K562 (cell line): ENCODE measurements around the gene TPD52L1. TPM values are rescaled to one million over a fixed set of nuclear protein-coding genes. Genes with fewer than 3 reads are reported as not detected.

ENCODE experiments used
- ATAC-seq: fragments of 200-7000 bp; cut with Tn5 transposase; 3 replicates; pipeline ENCODE4 v1.9.1; 2020; ENCODE audit warnings: moderate library complexity
- BruUV-seq: library from RNA; stranded (reverse); fragments of 400-500 nt; replicated peaks from 2 replicates; lab custom pipeline; 2021; lab: Mats Ljungman, UMichigan
- CTCF ChIA-PET: fragments of 300-600 bp; formaldehyde crosslinking; extraction: SDS; loops from one replicate; lab custom pipeline; 2021; ENCODE audit warnings: low intra/inter-chr PET ratio; lab: Yijun Ruan, JAX
- POLR2A ChIA-PET: fragments of 300-600, 350-650 bp; sonication (Branson Sonifier 250); formaldehyde crosslinking; extraction: SDS; loops from one replicate; lab custom pipeline; 2021; ENCODE audit warnings: antibody characterized with exemption, inconsistent platforms; lab: Yijun Ruan, JAX
- DNase-seq, 4 experiments: peaks; one replicate each; pipeline versions ENCODE4 v3.0.0 to v3.0.0-alpha.2; 2011 to 2018; ENCODE audit warnings: low spot score in 3 of 4, mixed read lengths in 3 of 4; ENCODE audit errors: extremely low read depth in 1 of 4
- FAIRE-seq: peaks from 2 replicates; lab custom pipeline; 2011; peaks lifted over from hg19 to GRCh38; lab: Jason Lieb, UNC
- H2AFZ ChIP-seq: 2 replicates; pipeline ENCODE4 v1.6.0; 2011; ENCODE audit warnings: low read depth, low read length, control low read depth, inconsistent platforms
- H3K27ac ChIP-seq: fragments of 200-600 bp; 3 replicates; pipeline ENCODE4 v1.8.0; 2011; ENCODE audit warnings: low read depth, mild to moderate bottlenecking, control low read depth, inconsistent platforms, low read length, moderate library complexity, mixed read lengths; ENCODE audit errors: extremely low read depth
- H3K27me3 ChIP-seq, 2 experiments: fragments of 300-600 bp in 1 of 2; 2 replicates in 1 of 2; 3 replicates in 1 of 2; pipeline versions ENCODE4 v1.6.0 to v1.8.0; 2011; ENCODE audit warnings: inconsistent platforms in 2 of 2, low read length in 2 of 2, mild to moderate bottlenecking in 1 of 2, mixed read lengths in 1 of 2, moderate library complexity in 1 of 2; ENCODE audit not compliant: control insufficient read depth in 2 of 2, insufficient read depth in 2 of 2
- H3K36me3 ChIP-seq: fragments of 300-600 bp; 3 replicates; pipeline ENCODE4 v1.8.0; 2011; ENCODE audit warnings: mild to moderate bottlenecking, low read length, inconsistent platforms; ENCODE audit not compliant: control insufficient read depth, insufficient read depth
- H3K4me1 ChIP-seq, 2 experiments: fragments of 200-600 bp in 1 of 2; replicated peaks in 1 of 2; 2 replicates in 1 of 2; 3 replicates in 1 of 2; pipeline versions ENCODE4 v1.5.1 to v1.8.0; 2011; ENCODE audit warnings: inconsistent platforms in 2 of 2, low read length in 2 of 2, mild to moderate bottlenecking in 1 of 2, mixed read lengths in 1 of 2, moderate library complexity in 1 of 2; ENCODE audit not compliant: control insufficient read depth in 2 of 2, insufficient read depth in 2 of 2
- H3K4me2 ChIP-seq: 2 replicates; pipeline ENCODE4 v1.6.1; 2011; ENCODE audit warnings: low read length, control low read depth, inconsistent platforms, mixed read lengths; ENCODE audit not compliant: insufficient read depth
- H3K4me3 ChIP-seq: fragments of 200-600 bp; sonication (generic), shearing (Covaris generic); 2 replicates; pipeline ENCODE4 v1.5.1; 2016; ENCODE audit warnings: control low read depth, inconsistent platforms
- H3K79me2 ChIP-seq: fragments of 200-600 bp; 3 replicates; pipeline ENCODE4 v1.8.0; 2011; ENCODE audit warnings: low read length, inconsistent platforms; ENCODE audit not compliant: control insufficient read depth, insufficient read depth
- H3K9ac ChIP-seq, 2 experiments: 2 replicates each; pipeline versions ENCODE4 v1.6.0 to v1.6.1; 2011; ENCODE audit warnings: low read depth in 2 of 2, low read length in 2 of 2, control low read depth in 1 of 2, inconsistent platforms in 1 of 2, mild to moderate bottlenecking in 1 of 2, mixed read lengths in 1 of 2; ENCODE audit not compliant: insufficient read depth in 1 of 2
- H3K9me1 ChIP-seq: one replicate; pipeline ENCODE4 v1.6.0; 2011; ENCODE audit warnings: inconsistent platforms, mild to moderate bottlenecking, low read length, moderate library complexity; ENCODE audit not compliant: control insufficient read depth, insufficient read depth
- H3K9me3 ChIP-seq: replicated peaks from 2 replicates; pipeline ENCODE4 v1.5.1; 2011; ENCODE audit warnings: low read depth, low read length, inconsistent platforms; ENCODE audit not compliant: control insufficient read depth, insufficient read depth
- H4K20me1 ChIP-seq: replicated peaks from 2 replicates; pipeline ENCODE4 v1.6.1; 2011; ENCODE audit warnings: low read length, inconsistent platforms, mixed read lengths; ENCODE audit not compliant: control insufficient read depth, insufficient read depth
- DACH1 ChIP-seq: fragments of 450-650 bp; IDR thresholded peaks from 2 replicates; pipeline ENCODE4 v1.6.1; 2018; ENCODE audit not compliant: partially characterized antibody
- FOSL1 ChIP-seq: fragments of 200-800 bp; sonication (Bioruptor generic); conservative IDR thresholded peaks from 2 replicates; pipeline ENCODE4 v1.6.1; 2016; ENCODE audit warnings: missing genetic modification characterization, missing compliant biosample characterization
- GATAD2A ChIP-seq: fragments of 450-650 bp; IDR thresholded peaks from 2 replicates; pipeline ENCODE4 v1.6.1; 2017
- NFIC ChIP-seq: fragments of 450-650 bp; IDR thresholded peaks from 2 replicates; pipeline ENCODE4 v1.6.1; 2017; ENCODE audit warnings: mild to moderate bottlenecking, inconsistent platforms
- NFXL1 ChIP-seq: fragments of 450-650 bp; formaldehyde crosslinking; IDR thresholded peaks from 2 replicates; pipeline ENCODE4 v1.4.0; 2021; ENCODE audit warnings: mild to moderate bottlenecking
- POLR2AphosphoS5 ChIP-seq: IDR thresholded peaks from 2 replicates; pipeline ENCODE4 v1.6.1; 2011; ENCODE audit warnings: mild to moderate bottlenecking, low read depth, low read length, moderate library complexity; ENCODE audit not compliant: control insufficient read depth, insufficient read depth
- RFX5 ChIP-seq: IDR thresholded peaks from 2 replicates; pipeline ENCODE4 v1.6.1; 2011; ENCODE audit warnings: low read depth, mild to moderate bottlenecking, improper control_type of control experiment, low read length
- SRF ChIP-seq, 2 experiments: fragments of 250-450, 450-650 bp in 1 of 2; sonication (Bioruptor Pico) in 1 of 2; sonication (generic) in 1 of 2; formaldehyde crosslinking; IDR thresholded peaks; 2 replicates each; pipeline versions ENCODE4 v1.5.0 to v1.5.1; 2020 to 2022; ENCODE audit warnings: mild to moderate bottlenecking in 1 of 2, missing genetic modification reagents in 1 of 2
- SRSF1 ChIP-seq: fragments of 200-400 bp; formaldehyde crosslinking; IDR thresholded peaks from 2 replicates; pipeline ENCODE4 v1.6.1; 2017; ENCODE audit warnings: mild to moderate bottlenecking, low read depth, low read length, moderate library complexity
- ZNF23 ChIP-seq: fragments of 250-450 bp; sonication (Bioruptor Pico); IDR thresholded peaks from 2 replicates; pipeline ENCODE4 v1.4.0; 2020; ENCODE audit warnings: mild to moderate bottlenecking
- ZNF766 ChIP-seq: fragments of 200-800 bp; sonication (Bioruptor generic); conservative IDR thresholded peaks from 2 replicates; pipeline ENCODE4 v1.6.1; 2016; ENCODE audit warnings: missing genetic modification characterization, missing compliant biosample characterization
- WGBS: fragments of 100-300 bp; shearing (Covaris generic); methylation state at CpG from one replicate; pipeline ENCODE4 v1.1.6; 2016; ENCODE audit warnings: low coverage, mixed read lengths; ENCODE audit not compliant: insufficient coverage; ENCODE audit errors: missing lambda C conversion rate; 5-methylcytosine and 5-hydroxymethylcytosine counted together
- in situ Hi-C: fragments of 300-500 bp; cut with MboI; formaldehyde crosslinking; loops from 4 replicates; pipeline ENCODE4 v1.15.0; 2018; ENCODE audit warnings: inconsistent platforms, mixed read lengths
- intact Hi-C: fragments of 100-400 bp; cut with micrococcal nuclease; formaldehyde crosslinking; loops from 2 replicates; pipeline ENCODE4 v1.14.2; 2022
- polyA plus RNA-seq, 8 experiments: library from polyadenylated mRNA; depleted of rRNA in 4 of 8; stranded (reverse) in 5 of 8; unstranded in 3 of 8; fragments of >200 nt; fragmentation: Nextera tagmentation in 2 of 8; fragmentation: Illumina TruSeq in 1 of 8; extraction: Ambion mirVana in 2 of 8; extraction: Trizol in 1 of 8; gene quantifications; 2 replicates each; pipeline versions ENCODE4 v1.2.1 to v1.2.3, GENCODE V29; 2011 to 2014; ENCODE audit warnings: inconsistent platforms in 1 of 8, missing spikeins in 1 of 8
- total RNA-seq, 7 experiments: library from RNA; depleted of rRNA in 6 of 7; stranded (reverse); fragments of >200 nt in 6 of 7; fragmentation: Illumina TruSeq in 2 of 7; extraction: Trizol in 2 of 7; gene quantifications; 2 replicates each; pipeline versions ENCODE4 v1.2.1 to v1.2.3, GENCODE V29; 2011 to 2021; ENCODE audit warnings: low replicate concordance in 1 of 7
- TF ChIP-seq, protein P1 (sequence below): sonication (generic); formaldehyde crosslinking; IDR thresholded peaks from 2 replicates; pipeline ENCODE4 v1.8.0; 2022; ENCODE audit warnings: missing genetic modification reagents, mild to moderate bottlenecking, borderline replicate concordance
- TF ChIP-seq, protein P2 (sequence below): fragments of 450-650 bp; IDR thresholded peaks from 2 replicates; pipeline ENCODE4 v1.6.1; 2017; ENCODE audit warnings: antibody characterized with exemption
- TF ChIP-seq, protein P3 (sequence below): fragments of 250-450 bp; sonication (Bioruptor Pico); IDR thresholded peaks from 2 replicates; pipeline ENCODE4 v1.5.1; 2021; ENCODE audit warnings: mild to moderate bottlenecking

Gene TPD52L1
- total and polyA plus RNA-seq, 9 of the 15 experiments (the other 6 are each of a cell fraction or from before 2014, with no cell fraction given) = 12.9 to 149 (median 75.7) TPM

DNA sequence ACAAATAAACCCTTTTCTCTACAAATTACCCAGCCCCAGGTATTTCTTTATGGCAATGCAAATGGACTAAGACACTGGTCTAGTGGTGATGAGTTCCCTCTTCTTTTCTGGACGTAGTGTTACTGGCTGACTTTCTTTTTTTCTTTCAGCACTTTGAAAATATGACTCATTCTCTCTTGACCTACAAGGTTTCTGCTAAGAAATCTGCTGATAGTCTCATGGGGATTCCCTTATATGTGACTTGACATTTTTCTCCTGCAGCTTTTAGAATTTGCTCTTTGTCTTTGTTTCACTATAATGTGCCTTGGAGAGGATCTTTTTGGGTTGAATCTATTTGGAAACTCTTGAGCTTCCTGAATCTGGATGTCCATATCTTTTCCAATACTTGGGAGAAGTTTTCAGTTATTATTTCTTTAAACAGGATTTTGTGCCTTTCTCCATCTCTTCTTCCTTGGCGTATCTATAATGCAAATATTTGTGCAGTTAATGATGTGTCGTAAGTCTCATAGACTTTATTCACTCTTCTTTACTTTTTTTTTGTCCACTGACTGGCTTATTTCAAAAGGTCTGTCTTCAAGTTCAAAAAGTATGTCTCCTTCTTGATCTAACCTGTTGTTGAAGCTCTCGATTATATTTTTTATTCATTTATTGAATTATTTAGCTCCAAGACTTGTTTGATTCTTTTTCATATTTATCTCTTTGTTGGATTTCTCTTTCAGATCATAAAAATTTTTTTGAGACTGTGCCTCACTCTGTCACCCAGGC lies 42.2 kb upstream of the TPD52L1 start:
- no peak overlapping the region for H3K27ac ChIP-seq
- no peak overlapping the region for H2AFZ ChIP-seq
- H3K79me2 ChIP-seq = no peaks in the 10 kb centered on the region
- DNase-seq = no peak
- BruUV-seq = no TSS peak
- intact Hi-C loops = no loop called here
- no peaks in the 10 kb centered on the region for H3K4me1 ChIP-seq
- ChIA-PET POLR2A (interaction anchor here (0.7 kb wide), 1 partner anchor 23 kb away, joined by 3 read pairs; no protein-coding TSS in a partner anchor), CTCF (no interaction called here)
- no peaks in the 10 kb centered on the region for H3K9me1 ChIP-seq
- H3K27me3 ChIP-seq = no peaks in the 10 kb centered on the region
- H3K9ac ChIP-seq = no peak overlapping the region
- in situ Hi-C loops = loop anchor here (5.0 kb wide), 1 partner anchor 239 kb away; no protein-coding TSS in a partner anchor
- peaks cover 32% of the 10 kb centered on the region for H3K9me3 ChIP-seq
- FAIRE-seq = no peak
- H3K4me2 ChIP-seq = no peak overlapping the region
- WGBS = 79% methylated on average over 4 of the region's 4 CpGs
- no peak overlapping the region for H3K4me3 ChIP-seq
- no peaks in the 10 kb centered on the region for H3K36me3 ChIP-seq
- H4K20me1 ChIP-seq = no peaks in the 10 kb centered on the region
- 0 out of 3 replicates have a peak, but pooled peaks have one; percentile 48 for ATAC-seq
- no peak for TF ChIP-seq RFX5
- TF ChIP-seq ZNF23 (CRISPR knock-in tag) = no peak
- no peak for TF ChIP-seq NFIC
- TF ChIP-seq FOSL1 (tag) = peak; percentile 69
- no peak for TF ChIP-seq POLR2AphosphoS5
- TF ChIP-seq GATAD2A = no peak
- TF ChIP-seq, protein P1, sequence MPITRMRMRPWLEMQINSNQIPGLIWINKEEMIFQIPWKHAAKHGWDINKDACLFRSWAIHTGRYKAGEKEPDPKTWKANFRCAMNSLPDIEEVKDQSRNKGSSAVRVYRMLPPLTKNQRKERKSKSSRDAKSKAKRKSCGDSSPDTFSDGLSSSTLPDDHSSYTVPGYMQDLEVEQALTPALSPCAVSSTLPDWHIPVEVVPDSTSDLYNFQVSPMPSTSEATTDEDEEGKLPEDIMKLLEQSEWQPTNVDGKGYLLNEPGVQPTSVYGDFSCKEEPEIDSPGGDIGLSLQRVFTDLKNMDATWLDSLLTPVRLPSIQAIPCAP = no peak
- TF ChIP-seq SRF (CRISPR knock-in tag; IDR thresholded peaks at IDR 0.05) = no peak
- TF ChIP-seq, protein P2, sequence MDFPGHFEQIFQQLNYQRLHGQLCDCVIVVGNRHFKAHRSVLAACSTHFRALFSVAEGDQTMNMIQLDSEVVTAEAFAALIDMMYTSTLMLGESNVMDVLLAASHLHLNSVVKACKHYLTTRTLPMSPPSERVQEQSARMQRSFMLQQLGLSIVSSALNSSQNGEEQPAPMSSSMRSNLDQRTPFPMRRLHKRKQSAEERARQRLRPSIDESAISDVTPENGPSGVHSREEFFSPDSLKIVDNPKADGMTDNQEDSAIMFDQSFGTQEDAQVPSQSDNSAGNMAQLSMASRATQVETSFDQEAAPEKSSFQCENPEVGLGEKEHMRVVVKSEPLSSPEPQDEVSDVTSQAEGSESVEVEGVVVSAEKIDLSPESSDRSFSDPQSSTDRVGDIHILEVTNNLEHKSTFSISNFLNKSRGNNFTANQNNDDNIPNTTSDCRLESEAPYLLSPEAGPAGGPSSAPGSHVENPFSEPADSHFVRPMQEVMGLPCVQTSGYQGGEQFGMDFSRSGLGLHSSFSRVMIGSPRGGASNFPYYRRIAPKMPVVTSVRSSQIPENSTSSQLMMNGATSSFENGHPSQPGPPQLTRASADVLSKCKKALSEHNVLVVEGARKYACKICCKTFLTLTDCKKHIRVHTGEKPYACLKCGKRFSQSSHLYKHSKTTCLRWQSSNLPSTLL = no peak
- no peak for TF ChIP-seq DACH1
- TF ChIP-seq ZNF766 (CRISPR knock-in tag) = 0 out of 2 replicates have a peak, but pooled peaks have one; percentile 35
- TF ChIP-seq NFXL1 = no peak
- no peak for TF ChIP-seq SRSF1
- TF ChIP-seq, protein P3, sequence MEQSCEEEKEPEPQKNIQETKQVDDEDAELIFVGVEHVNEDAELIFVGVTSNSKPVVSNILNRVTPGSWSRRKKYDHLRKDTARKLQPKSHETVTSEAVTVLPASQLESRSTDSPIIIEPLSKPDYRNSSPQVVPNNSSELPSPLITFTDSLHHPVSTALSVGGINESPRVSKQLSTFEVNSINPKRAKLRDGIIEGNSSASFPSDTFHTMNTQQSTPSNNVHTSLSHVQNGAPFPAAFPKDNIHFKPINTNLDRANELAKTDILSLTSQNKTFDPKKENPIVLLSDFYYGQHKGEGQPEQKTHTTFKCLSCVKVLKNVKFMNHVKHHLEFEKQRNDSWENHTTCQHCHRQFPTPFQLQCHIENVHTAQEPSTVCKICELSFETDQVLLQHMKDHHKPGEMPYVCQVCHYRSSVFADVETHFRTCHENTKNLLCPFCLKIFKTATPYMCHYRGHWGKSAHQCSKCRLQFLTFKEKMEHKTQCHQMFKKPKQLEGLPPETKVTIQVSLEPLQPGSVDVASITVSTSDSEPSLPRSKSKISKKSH = 0 out of 2 replicates have a peak, but pooled peaks have one; percentile 47
